HG02840 (cell line): Measurements from ENCODE around the gene CTNNAL1.
"Not testable (repeated sequence)": the region's sequence is repeated elsewhere in the genome, so short reads cannot be mapped to it uniquely, and the experiment has no call there.

Experiments used
- ATAC-seq: cut with Tn5 transposase; IDR thresholded peaks from one replicate; pipeline ENCODE4 v1.9.1; 2021; ENCODE audit warnings: mild to moderate bottlenecking, moderate library complexity, moderate number of reproducible peaks; ENCODE audit not compliant: unreplicated experiment, low FRiP score

Gene CTNNAL1

DNA sequence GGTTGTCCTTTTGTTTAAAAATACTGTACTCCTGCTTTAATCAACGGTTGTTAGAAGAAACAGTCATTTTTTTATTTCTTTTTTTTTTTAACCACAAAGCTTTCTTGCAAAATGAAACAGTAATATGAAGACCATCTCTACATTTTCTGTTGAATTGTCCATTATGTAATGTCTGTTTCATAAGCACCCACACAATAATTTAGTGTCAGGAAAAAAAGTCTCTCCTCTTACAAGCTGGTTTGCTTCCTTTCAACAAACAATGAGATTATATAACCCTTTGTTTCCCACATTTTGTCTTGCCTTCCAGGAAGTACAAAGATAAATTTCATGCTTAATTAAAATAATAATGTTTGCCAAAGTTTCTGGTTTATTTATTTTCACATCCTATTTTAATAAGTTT is 16.7 kb downstream of the CTNNAL1 start:
- ATAC-seq, result no peak

DNA sequence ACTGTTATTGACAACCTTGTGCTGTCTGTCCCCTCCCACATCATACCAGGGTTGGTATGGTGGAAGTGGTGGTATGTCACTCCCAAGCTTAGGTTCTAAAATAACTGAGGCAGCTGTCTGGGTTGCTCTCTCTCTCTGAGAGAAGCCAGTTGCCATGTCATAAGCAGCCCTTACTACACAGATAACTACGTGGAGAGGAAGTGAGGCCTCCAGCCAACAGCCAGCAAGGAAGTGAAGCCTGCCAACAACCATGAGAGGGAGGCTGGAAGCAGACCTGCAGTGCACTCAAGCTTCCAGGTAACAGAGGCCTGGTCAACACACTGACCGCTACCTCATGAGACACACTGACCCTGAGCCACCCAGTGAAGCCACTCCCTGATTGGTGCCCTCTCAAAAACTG is 18.6 kb downstream of the CTNNAL1 start:
- peak; percentile 84 for ATAC-seq

- no peak for ATAC-seq
These were observed 21.8 kb downstream of the CTNNAL1 start for GRCh38 chr9:108991479-108991878.

- ATAC-seq, result no peak
These were observed 29.4 kb downstream of the CTNNAL1 start for GRCh38 chr9:108983885-108984284.

GRCh38 chr9:108980893-108981292 is 32.4 kb downstream of the CTNNAL1 start:
- ATAC-seq, result no peak

GRCh38 chr9:108978205-108978604 is 35.1 kb downstream of the CTNNAL1 start:
- no peak for ATAC-seq

- no peak for ATAC-seq
These were observed 39.4 kb downstream of the CTNNAL1 start for GRCh38 chr9:108973895-108974294.

GRCh38 chr9:108972626-108973209 is 40.6 kb downstream of the CTNNAL1 start:
- ATAC-seq, result no peak

GRCh38 chr9:108972186-108972585 is 41.1 kb downstream of the CTNNAL1 start:
- no peak for ATAC-seq

- ATAC-seq, result not testable (repeated sequence)
These were observed 41.9 kb downstream of the CTNNAL1 start for GRCh38 chr9:108971392-108971791.

GRCh38 chr9:108967916-108968315 is 45.4 kb downstream of the CTNNAL1 start:
- ATAC-seq, result no peak

DNA sequence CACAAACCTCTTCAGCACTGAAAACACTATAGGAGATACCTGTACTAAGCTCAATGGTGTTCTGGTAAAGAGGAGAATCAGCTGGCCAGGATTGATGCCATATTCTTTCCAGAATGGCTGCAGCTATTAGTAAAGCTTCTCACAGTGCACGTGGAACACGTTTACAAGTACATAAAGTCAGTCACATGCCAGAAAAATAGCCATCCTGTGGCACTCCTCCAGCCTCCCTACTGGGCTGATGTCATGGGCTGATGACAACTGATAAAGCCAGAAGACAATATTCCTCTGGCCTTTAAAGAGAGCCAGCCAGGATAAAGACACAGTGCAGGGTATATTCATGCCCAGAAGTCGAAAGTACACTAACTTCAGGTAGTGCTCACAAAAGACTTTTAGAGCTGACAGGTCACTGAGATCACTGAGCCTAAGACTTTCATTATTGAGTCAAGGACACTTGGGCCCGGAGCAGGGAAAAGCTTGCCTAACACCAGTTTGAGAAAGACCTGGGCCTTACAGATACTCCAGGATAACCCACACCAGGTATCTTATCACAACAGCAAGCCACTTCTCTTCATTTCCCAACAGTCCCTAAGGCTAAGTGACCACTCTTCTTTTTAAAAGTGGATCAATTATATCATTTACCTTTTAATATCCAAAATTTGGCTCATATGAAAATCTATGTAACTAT is 49.7 kb downstream of the CTNNAL1 start:
- no peak for ATAC-seq

DNA sequence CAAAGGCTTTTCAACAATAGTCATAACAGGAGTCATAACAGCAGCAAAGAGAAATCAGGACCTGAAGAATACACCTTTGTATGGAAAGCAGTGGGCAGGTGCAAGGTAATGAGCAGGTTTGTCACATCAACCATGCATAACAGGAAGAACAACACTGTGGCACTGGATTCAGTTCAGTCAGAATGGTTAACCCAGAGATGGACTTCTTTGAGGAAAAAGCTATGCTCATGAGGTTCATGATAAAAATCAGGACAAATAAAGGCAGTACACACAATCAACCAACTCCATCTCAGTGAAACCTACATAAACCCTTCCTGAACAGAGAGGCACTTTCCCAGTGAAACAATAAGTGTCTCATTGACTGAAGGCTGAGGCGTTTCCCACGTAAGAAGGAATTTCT is 52.1 kb downstream of the CTNNAL1 start:
- no peak for ATAC-seq

DNA sequence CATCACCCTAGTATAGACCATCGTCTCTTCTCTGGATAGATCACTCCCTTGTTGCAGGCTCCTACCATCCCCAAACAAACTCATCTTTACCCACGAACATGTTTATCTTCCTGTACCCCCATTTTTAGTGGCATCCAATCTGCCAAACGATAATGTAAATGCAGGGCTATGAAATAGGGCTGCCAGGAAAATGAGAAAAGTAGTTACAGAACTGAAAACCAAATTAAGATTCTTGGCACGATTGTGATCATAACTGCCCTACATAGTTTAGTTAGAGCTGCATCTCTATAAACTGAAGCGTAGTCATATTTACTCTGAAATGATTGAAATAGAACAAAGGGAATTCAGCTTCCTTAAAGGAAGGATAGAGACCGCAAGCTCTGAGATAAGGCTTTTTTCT is 53.0 kb downstream of the CTNNAL1 start:
- no peak for ATAC-seq

DNA sequence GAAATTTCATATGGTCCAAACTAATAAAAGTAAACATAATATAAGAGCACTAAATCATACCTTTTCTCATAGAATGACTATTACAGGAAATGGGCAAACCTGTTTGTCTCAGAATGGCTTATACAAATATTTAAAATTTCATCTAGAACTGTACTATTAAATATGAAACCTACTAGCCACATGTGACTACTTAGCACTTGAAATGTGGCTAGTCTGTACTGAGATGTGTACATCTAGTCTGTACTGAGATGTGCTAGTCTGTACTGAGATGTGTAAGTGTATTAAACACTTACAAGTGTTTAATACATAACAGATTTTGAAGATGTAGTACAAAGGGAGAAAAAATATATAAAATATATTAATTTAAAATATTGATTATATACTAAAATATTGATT is 56.7 kb downstream of the CTNNAL1 start:
- no peak for ATAC-seq

- ATAC-seq, result no peak
These were observed 57.2 kb downstream of the CTNNAL1 start for GRCh38 chr9:108956022-108956630.

- ATAC-seq, result no peak
These were observed 59.2 kb downstream of the CTNNAL1 start for GRCh38 chr9:108953983-108954574.

DNA sequence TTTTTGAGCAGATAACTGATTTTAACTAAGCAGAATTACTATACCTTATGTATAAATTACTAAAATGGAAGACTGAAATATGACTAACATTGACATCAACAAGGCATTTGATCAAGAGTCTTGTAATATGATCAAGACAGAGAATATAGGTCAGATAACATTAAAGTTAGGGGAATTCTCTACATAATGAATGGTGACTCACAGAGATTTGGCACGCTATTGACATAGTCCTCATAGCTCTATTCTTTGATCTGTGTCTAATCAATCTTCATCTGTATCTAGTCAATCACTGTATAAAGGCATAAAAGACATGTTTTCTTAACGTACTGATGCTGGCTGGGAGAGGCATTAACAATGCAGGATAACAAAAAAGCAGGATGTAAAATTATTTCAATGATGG is 61.7 kb downstream of the CTNNAL1 start:
- no peak for ATAC-seq

DNA sequence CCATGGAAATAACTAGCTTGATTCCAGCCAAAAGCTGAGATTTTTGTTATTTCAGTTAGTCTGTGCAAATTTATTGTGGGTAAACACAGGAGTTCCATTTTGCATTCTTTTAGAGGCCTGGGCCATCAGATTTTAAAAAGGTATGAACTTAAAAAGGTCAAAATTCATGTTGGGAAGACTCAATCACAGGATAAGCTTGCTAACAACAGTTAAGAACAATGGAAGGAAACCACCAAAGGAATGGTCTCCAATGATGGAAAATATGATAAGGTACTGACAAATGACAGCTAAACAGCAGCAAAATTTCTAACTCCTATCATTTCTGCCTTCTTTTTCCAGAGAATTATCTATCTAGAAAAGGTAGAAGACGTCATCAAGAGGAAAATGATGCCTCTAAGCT is 63.1 kb downstream of the CTNNAL1 start:
- no peak for ATAC-seq

GRCh38 chr9:108939975-108940374 is 73.3 kb downstream of the CTNNAL1 start:
- no peak for ATAC-seq

DNA sequence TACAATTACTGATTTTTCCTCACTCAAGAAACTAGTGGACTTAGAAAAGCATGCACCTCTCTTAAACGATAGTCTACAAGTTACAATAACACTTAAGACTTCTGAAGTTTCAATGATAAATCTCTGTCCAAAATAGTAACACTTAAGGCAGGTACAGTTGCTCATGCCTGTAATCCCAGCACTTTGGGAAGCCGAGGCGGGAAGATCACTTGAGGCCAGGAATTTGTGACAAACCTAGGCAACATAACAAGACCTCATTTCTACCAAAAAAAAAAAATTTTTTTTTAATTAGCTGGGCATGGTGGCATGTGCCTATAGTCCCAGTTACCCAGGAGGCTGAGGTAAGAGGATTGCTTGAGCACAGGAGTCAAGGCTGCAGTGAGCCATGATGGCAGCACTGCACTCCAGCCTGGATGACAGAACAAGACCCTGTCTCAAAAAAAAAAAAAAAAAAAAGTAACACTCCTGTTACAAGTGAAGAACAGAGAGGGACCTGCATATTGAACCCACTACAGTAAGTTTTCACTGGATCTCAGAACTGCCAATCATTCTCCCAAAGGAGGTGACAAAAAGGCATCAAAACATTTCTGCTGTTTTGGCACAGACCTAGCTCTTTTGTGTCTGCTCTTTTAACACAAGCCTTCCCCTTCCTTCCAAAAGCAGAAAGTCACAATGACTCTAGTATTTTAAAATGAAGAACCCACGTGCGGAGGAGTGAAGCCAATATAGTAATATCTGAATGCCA is 75.6 kb downstream of the CTNNAL1 start:
- ATAC-seq, result no peak
